D721Med (cell line): ENCODE results near the gene SLC38A3.

Experiments used
- DNase-seq: peaks from one replicate; pipeline ENCODE4 v3.0.0; 2011; ENCODE audit warnings: low spot score; ENCODE audit not compliant: insufficient read length
- FAIRE-seq: peaks from 2 replicates; lab custom pipeline; 2011; peaks lifted over from hg19 to GRCh38; lab: Jason Lieb, UNC
- CTCF ChIP-seq: IDR thresholded peaks from 2 replicates; pipeline ENCODE4 v1.5.1; 2012; ENCODE audit warnings: mild to moderate bottlenecking, control low read depth; ENCODE audit not compliant: insufficient read depth; ENCODE audit errors: missing control alignments

SLC38A3 gene

GRCh38 chr3:50192124-50192523 is 12.9 kb upstream of the SLC38A3 start:
- FAIRE-seq (no peak), DNase-seq (no peak)
- TF ChIP-seq CTCF, result no peak

- peak; percentile 83 for TF ChIP-seq CTCF
- DNase-seq (peak; percentile 92), FAIRE-seq (peak; percentile 46)
Observed at GRCh38 chr3:50192689-50193141, 12.4 kb upstream of the SLC38A3 start.

GRCh38 chr3:50193286-50193685 is 11.8 kb upstream of the SLC38A3 start:
- TF ChIP-seq CTCF, result no peak
- FAIRE-seq (no peak), DNase-seq (no peak)

GRCh38 chr3:50193746-50194127 is 11.3 kb upstream of the SLC38A3 start:
- DNase-seq (no peak), FAIRE-seq (no peak)
- TF ChIP-seq CTCF, result no peak

- FAIRE-seq (no peak), DNase-seq (peak; percentile 88)
- TF ChIP-seq CTCF, result peak; percentile 74
Observed at GRCh38 chr3:50194128-50194902, 10.8 kb upstream of the SLC38A3 start.

- TF ChIP-seq CTCF, result no peak
- FAIRE-seq (no peak), DNase-seq (no peak)
Observed at GRCh38 chr3:50194903-50195500, 10.1 kb upstream of the SLC38A3 start.
